ENCODE results near the gene ELMO3.

- TF ChIP-seq CTCF (IDR thresholded peaks at IDR 0.05; ENCODE audit: poor library complexity, severe bottlenecking): no peak
- no peak for TF ChIP-seq EZH2 (IDR thresholded peaks at IDR 0.05; ENCODE audit: borderline replicate concordance, insufficient read depth, low read length, poor library complexity, severe bottlenecking)
- no peak for TF ChIP-seq POLR2AphosphoS5 (IDR thresholded peaks at IDR 0.05)
- TF ChIP-seq TAF1 (IDR thresholded peaks at IDR 0.05; ENCODE audit: low read depth): no peak
- TF ChIP-seq SMC3 (conservative IDR thresholded peaks at IDR 0.05; ENCODE audit: poor library complexity): no peak
- no peak for TF ChIP-seq REST (IDR thresholded peaks at IDR 0.05; ENCODE audit: borderline replicate concordance)
- TF ChIP-seq RAD21 (conservative IDR thresholded peaks at IDR 0.05): no peak
- TF ChIP-seq MXI1 (conservative IDR thresholded peaks at IDR 0.05; ENCODE audit: poor library complexity, severe bottlenecking): no peak
Measured at GRCh38 chr16:67158637-67159600, 40.0 kb upstream of the ELMO3 start.

Data from neural cell (in vitro differentiated cells).